BJ (cell line): ENCODE measurements around the gene USH1C. TPM values are rescaled to one million over a fixed set of nuclear protein-coding genes. Genes with fewer than 3 reads are reported as not detected.

Source experiments
- CTCF ChIA-PET: fragments of 350-600 bp; formaldehyde crosslinking; extraction: SDS; loops from one replicate; lab custom pipeline; 2021; ENCODE audit warnings: antibody characterized with exemption, inconsistent platforms; lab: Yijun Ruan, JAX
- POLR2A ChIA-PET: fragments of 300-600 bp; sonication (Branson Sonifier 250); formaldehyde crosslinking; extraction: SDS; loops from one replicate; lab custom pipeline; 2021; ENCODE audit warnings: antibody characterized with exemption; lab: Charles Lee
- DNase-seq: peaks from one replicate; pipeline ENCODE4 v3.0.0-alpha.2; 2011; ENCODE audit warnings: low read depth
- H3K27me3 ChIP-seq: 2 replicates; pipeline ENCODE4 v1.6.0; 2011; ENCODE audit warnings: low read length; ENCODE audit not compliant: control insufficient read depth, insufficient read depth
- H3K36me3 ChIP-seq: 2 replicates; pipeline ENCODE4 v1.5.1; 2011; ENCODE audit warnings: low read length; ENCODE audit not compliant: control insufficient read depth, insufficient read depth
- H3K4me3 ChIP-seq: 2 replicates; pipeline ENCODE4 v1.5.1; 2011; ENCODE audit warnings: low read depth, mild to moderate bottlenecking, control low read depth, low read length
- CTCF ChIP-seq: IDR thresholded peaks from 2 replicates; pipeline ENCODE4 v1.5.1; 2011; ENCODE audit warnings: low read depth, mild to moderate bottlenecking, control low read depth, inconsistent platforms, low read length, moderate library complexity; ENCODE audit not compliant: insufficient read depth
- polyA plus RNA-seq: library from polyadenylated mRNA; depleted of rRNA; stranded (reverse); fragments of >200 nt; gene quantifications from 2 replicates; pipeline ENCODE4 v1.2.3, GENCODE V29; 2011

USH1C gene
- polyA plus RNA-seq, 1 experiment = not detected

GRCh38 chr11:17457396-17458173 is 86.6 kb downstream of the USH1C start:
- POLR2A ChIA-PET = no interaction called here
- DNase-seq = no peak
- Histone ChIP-seq H3K27me3 (peaks cover 5% of the 10 kb centered on the region), H3K4me3 (no peak overlapping the region), H3K36me3 (no peaks in the 10 kb centered on the region)
- CTCF ChIA-PET = no interaction called here
- no peak for TF ChIP-seq CTCF

GRCh38 chr11:17452668-17453067 is 91.5 kb downstream of the USH1C start:
- no peak for DNase-seq
- ChIA-PET POLR2A (no interaction called here), CTCF (interaction anchor here (1.9 kb wide), 1 partner anchor 18 kb away, joined by 6 read pairs; no protein-coding TSS in a partner anchor)
- Histone ChIP-seq H3K4me3 (no peak overlapping the region), H3K27me3 (peaks cover 5% of the 10 kb centered on the region), H3K36me3 (no peaks in the 10 kb centered on the region)
- no peak for TF ChIP-seq CTCF

GRCh38 chr11:17449158-17449557 is 95.1 kb downstream of the USH1C start:
- Histone ChIP-seq H3K27me3 (no peaks in the 10 kb centered on the region; the same call in 1 of the 2 replicates), H3K4me3 (no peak overlapping the region), H3K36me3 (no peaks in the 10 kb centered on the region)
- no peak for DNase-seq
- no peak for TF ChIP-seq CTCF
- ChIA-PET POLR2A (no interaction called here), CTCF (interaction anchor here (0.9 kb wide), 1 partner anchor 14 kb away, joined by 4 read pairs; no protein-coding TSS in a partner anchor)

- ChIA-PET CTCF (no interaction called here), POLR2A (interaction anchor here (0.5 kb wide), 1 partner anchor 509 kb away, joined by 3 read pairs; no protein-coding TSS in a partner anchor)
- DNase-seq = no peak
- TF ChIP-seq CTCF = no peak
- Histone ChIP-seq H3K4me3 (no peak overlapping the region), H3K36me3 (no peaks in the 10 kb centered on the region), H3K27me3 (peaks cover 2% of the 10 kb centered on the region; the same call in 1 of the 2 replicates)
These were observed 97.7 kb downstream of the USH1C start for GRCh38 chr11:17446482-17446881.

- Histone ChIP-seq H3K4me3 (no peak overlapping the region), H3K27me3 (peaks cover 2% of the 10 kb centered on the region; the same call in 1 of the 2 replicates), H3K36me3 (no peaks in the 10 kb centered on the region)
- POLR2A ChIA-PET = no interaction called here
- CTCF ChIA-PET = no interaction called here
- DNase-seq = no peak
- TF ChIP-seq CTCF = no peak
These were observed 98.9 kb downstream of the USH1C start for GRCh38 chr11:17445240-17445795.
